Tibial nerve (tissue), 4 donors: Measurements from ENCODE around the gene PABPN1L. TPM values are rescaled to one million over a fixed set of nuclear protein-coding genes. Genes with fewer than 3 reads are reported as not detected.

ENCODE experiments used
- DNase-seq, 2 donors: peaks; one replicate each; pipeline ENCODE4 v3.0.0-alpha.2; 2019; ENCODE audit warnings: low spot score in 2 of 2
- H3K27ac ChIP-seq, 4 donors: fragments of 200-600 bp; sonication (generic) in 3 of 4; one replicate each; pipeline ENCODE4 v1.5.1; 2017 to 2019; ENCODE audit warnings: mild to moderate bottlenecking in 1 of 4
- H3K27me3 ChIP-seq, 2 donors: fragments of 200-600 bp; sonication (generic) in 1 of 2; one replicate each; pipeline versions ENCODE4 v1.5.1 to v1.6.0; 2017 to 2019
- H3K36me3 ChIP-seq, 3 donors: fragments of 200-600 bp; sonication (generic); one replicate each; pipeline ENCODE4 v1.5.1; 2018 to 2019
- H3K4me1 ChIP-seq, 4 donors: fragments of 200-600 bp; sonication (generic) in 3 of 4; one replicate each; pipeline ENCODE4 v1.5.1; 2017 to 2019
- H3K4me3 ChIP-seq, 4 donors: fragments of 200-600 bp; sonication (generic) in 3 of 4; one replicate each; pipeline ENCODE4 v1.5.1; 2017 to 2019; ENCODE audit warnings: mild to moderate bottlenecking in 1 of 4, moderate library complexity in 1 of 4
- H3K9me3 ChIP-seq, 4 donors: fragments of 200-600 bp; sonication (generic) in 3 of 4; one replicate each; pipeline ENCODE4 v1.5.1; 2017 to 2019
- EP300 ChIP-seq, 2 donors: sonication (generic); formaldehyde crosslinking; IDR thresholded peaks; one replicate each; pipeline ENCODE4 v1.6.1; 2017; ENCODE audit warnings: antibody characterized with exemption in 2 of 2, mild to moderate bottlenecking in 1 of 2
- POLR2A ChIP-seq, 2 donors: fragments of 450-650 bp; IDR thresholded peaks; one replicate each; pipeline ENCODE4 v1.6.1; 2017; ENCODE audit warnings: antibody characterized with exemption in 2 of 2, mild to moderate bottlenecking in 2 of 2, moderate library complexity in 2 of 2
- WGBS, 2 donors: methylation state at CpG; one replicate each; pipeline ENCODE4 v1.1.5; 2018; 5-methylcytosine and 5-hydroxymethylcytosine counted together
- total RNA-seq, 4 donors: library from RNA; depleted of rRNA; stranded (reverse); fragments of >200 nt; gene quantifications; one replicate each; pipeline ENCODE4 v1.1.0, GENCODE V29; 2016
- TF ChIP-seq, protein P1 (sequence below), 5 experiments: fragments of 200-600 bp in 3 of 5; fragments of 450-650 bp in 2 of 5; sonication (generic) in 3 of 5; IDR thresholded peaks; one replicate each; pipeline ENCODE4 v1.5.1; 2016 to 2019; ENCODE audit warnings: antibody characterized with exemption in 5 of 5, mild to moderate bottlenecking in 3 of 5, moderate library complexity in 2 of 5

The PABPN1L gene
- total RNA-seq, 4 donors from 2014 or later: not detected

DNA sequence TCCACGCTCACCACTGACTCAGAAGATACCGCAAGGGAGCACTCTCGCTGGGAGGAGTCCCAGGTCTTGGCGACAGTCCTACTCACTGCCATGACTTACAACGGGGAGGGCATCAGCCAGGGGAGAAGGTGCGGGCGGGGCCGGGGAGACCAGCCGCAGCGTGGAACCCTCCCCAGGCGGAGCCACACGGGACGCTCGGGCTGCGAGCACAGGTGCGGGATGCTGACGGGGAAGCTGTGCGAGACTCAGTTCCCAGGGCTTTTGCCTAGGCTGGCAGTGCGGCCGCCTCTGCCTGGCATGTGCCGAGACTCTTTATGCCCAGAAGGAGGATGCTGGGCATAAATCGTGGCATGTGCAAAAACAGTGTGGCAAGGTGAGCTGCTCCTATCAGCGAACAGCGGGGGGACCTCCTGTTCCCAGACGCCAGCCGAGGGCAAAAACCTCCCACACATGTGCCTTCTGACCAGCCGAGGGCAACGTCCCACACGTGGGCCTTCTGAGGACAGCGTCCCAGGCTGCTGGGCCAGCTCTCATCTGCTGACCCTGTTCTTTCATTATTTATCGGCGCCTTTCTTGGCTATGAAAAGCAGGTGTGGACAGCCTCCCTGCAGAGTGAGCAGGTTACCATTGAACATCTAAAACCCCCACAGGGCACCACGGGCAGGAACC, 15.8 kb downstream of the PABPN1L start:
- Histone ChIP-seq H3K36me3 (peaks cover 0 to 60% (median 0%) of the 10 kb centered on the region in 3 donors), H3K4me1 (peaks cover 0 to 25% (median 5%) of the 10 kb centered on the region in 4 donors), H3K27me3 (no peaks in the 10 kb centered on the region), H3K27ac (no peak overlapping the region), H3K4me3 (no peak overlapping the region), H3K9me3 (no peaks in the 10 kb centered on the region)
- DNase-seq: no peak
- no peak for TF ChIP-seq EP300 (IDR thresholded peaks at IDR 0.05)
- no peak for TF ChIP-seq POLR2A (IDR thresholded peaks at IDR 0.05)
- TF ChIP-seq, protein P1, sequence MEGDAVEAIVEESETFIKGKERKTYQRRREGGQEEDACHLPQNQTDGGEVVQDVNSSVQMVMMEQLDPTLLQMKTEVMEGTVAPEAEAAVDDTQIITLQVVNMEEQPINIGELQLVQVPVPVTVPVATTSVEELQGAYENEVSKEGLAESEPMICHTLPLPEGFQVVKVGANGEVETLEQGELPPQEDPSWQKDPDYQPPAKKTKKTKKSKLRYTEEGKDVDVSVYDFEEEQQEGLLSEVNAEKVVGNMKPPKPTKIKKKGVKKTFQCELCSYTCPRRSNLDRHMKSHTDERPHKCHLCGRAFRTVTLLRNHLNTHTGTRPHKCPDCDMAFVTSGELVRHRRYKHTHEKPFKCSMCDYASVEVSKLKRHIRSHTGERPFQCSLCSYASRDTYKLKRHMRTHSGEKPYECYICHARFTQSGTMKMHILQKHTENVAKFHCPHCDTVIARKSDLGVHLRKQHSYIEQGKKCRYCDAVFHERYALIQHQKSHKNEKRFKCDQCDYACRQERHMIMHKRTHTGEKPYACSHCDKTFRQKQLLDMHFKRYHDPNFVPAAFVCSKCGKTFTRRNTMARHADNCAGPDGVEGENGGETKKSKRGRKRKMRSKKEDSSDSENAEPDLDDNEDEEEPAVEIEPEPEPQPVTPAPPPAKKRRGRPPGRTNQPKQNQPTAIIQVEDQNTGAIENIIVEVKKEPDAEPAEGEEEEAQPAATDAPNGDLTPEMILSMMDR (IDR thresholded peaks at IDR 0.05): no peak
- WGBS, 2 donors: 91 to 93% methylated on average over 33 of the region's 33 CpGs

GRCh38 chr16:88848557-88848956, 17.9 kb downstream of the PABPN1L start:
- H3K27ac ChIP-seq: no peak overlapping the region
- no peak overlapping the region for H3K4me3 ChIP-seq
- TF ChIP-seq, protein P1 (IDR thresholded peaks at IDR 0.05): no peak
- TF ChIP-seq EP300 (IDR thresholded peaks at IDR 0.05) (no peak), POLR2A (IDR thresholded peaks at IDR 0.05) (no peak)
- no peaks in the 10 kb centered on the region for H3K27me3 ChIP-seq
- WGBS, 2 donors: 85% methylated on average over 17 to 21 of the region's 21 CpGs
- no peak for DNase-seq
- H3K4me1 ChIP-seq: peaks cover 0 to 4% (median 0%) of the 10 kb centered on the region in 4 donors
- no peaks in the 10 kb centered on the region for H3K9me3 ChIP-seq
- H3K36me3 ChIP-seq: peaks cover 0 to 58% (median 0%) of the 10 kb centered on the region in 3 donors

GRCh38 chr16:88847654-88848053, 18.8 kb downstream of the PABPN1L start:
- TF ChIP-seq EP300 (IDR thresholded peaks at IDR 0.05) (no peak), POLR2A (IDR thresholded peaks at IDR 0.05) (no peak)
- TF ChIP-seq, protein P1 (IDR thresholded peaks at IDR 0.05): no peak
- Histone ChIP-seq H3K9me3 (no peaks in the 10 kb centered on the region), H3K4me3 (no peak overlapping the region), H3K36me3 (peaks cover 0 to 67% (median 0%) of the 10 kb centered on the region in 3 donors), H3K27me3 (no peaks in the 10 kb centered on the region), H3K4me1 (no peaks in the 10 kb centered on the region), H3K27ac (no peak overlapping the region)
- DNase-seq: no peak
- 91 to 96% methylated on average over 18 of the region's 18 CpGs for WGBS, 2 donors

- TF ChIP-seq, protein P1 (IDR thresholded peaks at IDR 0.05): no peak
- TF ChIP-seq POLR2A (IDR thresholded peaks at IDR 0.05) (no peak), EP300 (IDR thresholded peaks at IDR 0.05) (no peak)
- Histone ChIP-seq H3K27ac (no peak overlapping the region), H3K4me3 (no peak overlapping the region), H3K36me3 (peaks cover 0 to 74% (median 0%) of the 10 kb centered on the region in 3 donors), H3K9me3 (no peaks in the 10 kb centered on the region), H3K27me3 (no peaks in the 10 kb centered on the region), H3K4me1 (no peaks in the 10 kb centered on the region)
- no peak for DNase-seq
- whole genome bisulfite sequencing, 2 donors: 73 to 74% methylated on average over 9 of the region's 9 CpGs
These were observed 20.4 kb downstream of the PABPN1L start for GRCh38 chr16:88846088-88846487.

DNA sequence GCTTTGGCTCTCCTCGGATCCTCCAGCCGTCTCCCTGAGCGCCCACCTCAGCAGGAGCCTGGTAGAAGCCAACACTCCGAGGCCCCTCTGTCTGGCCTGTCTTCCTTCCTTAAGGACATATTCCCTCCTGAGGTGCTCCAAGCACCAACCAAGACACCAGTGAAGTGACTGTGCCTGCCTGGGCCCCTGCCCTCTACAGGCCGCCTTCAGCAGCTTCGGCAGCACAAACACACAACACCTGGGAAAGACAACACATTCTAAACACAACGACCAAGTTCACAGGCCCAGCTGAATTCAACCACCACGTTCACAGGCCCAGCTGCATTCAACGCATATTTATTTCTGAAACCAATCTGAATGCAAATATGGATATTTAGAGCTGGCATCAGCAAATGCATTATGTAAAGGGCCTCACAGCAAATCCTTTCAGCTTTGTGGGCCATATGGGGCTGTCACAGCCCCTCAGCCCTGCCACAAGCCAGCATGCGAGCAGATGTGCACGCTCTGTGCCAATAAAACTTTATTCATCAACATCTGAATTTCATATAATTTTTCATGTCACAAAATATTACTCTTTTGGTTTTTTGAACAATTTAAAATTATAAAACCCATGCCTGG, 21.9 kb downstream of the PABPN1L start:
- TF ChIP-seq, protein P1 (IDR thresholded peaks at IDR 0.05): no peak
- TF ChIP-seq EP300 (IDR thresholded peaks at IDR 0.05) (no peak), POLR2A (IDR thresholded peaks at IDR 0.05) (no peak)
- H3K4me3 ChIP-seq: no peak overlapping the region
- no peaks in the 10 kb centered on the region for H3K9me3 ChIP-seq
- no peaks in the 10 kb centered on the region for H3K4me1 ChIP-seq
- peaks cover 0 to 74% (median 7%) of the 10 kb centered on the region in 3 donors for H3K36me3 ChIP-seq
- no peaks in the 10 kb centered on the region for H3K27me3 ChIP-seq
- DNase-seq: no peak
- WGBS, 2 donors: 68 to 70% methylated on average over 9 to 11 of the region's 11 CpGs
- H3K27ac ChIP-seq: no peak overlapping the region
